HepG2 (cell line): ENCODE data around the gene MSS51. TPM values are rescaled to one million over a fixed set of nuclear protein-coding genes. Genes with fewer than 3 reads are reported as not detected.
A peak's percentile ranks its signal among the peaks of the same experiment; 100 is the strongest.

ENCODE experiments used
- ATAC-seq: fragments of 200-7000 bp; cut with Tn5 transposase; 3 replicates; pipeline ENCODE4 v1.9.1; 2020; ENCODE audit warnings: mild to moderate bottlenecking, moderate library complexity
- BruUV-seq: library from RNA; stranded (reverse); fragments of 400-500 nt; replicated peaks from 2 replicates; lab custom pipeline; 2021; lab: Mats Ljungman, UMichigan
- CTCF ChIA-PET: fragments of 300-600 bp; formaldehyde crosslinking; extraction: SDS; loops from one replicate; lab custom pipeline; 2021; ENCODE audit warnings: low total read pairs, inconsistent platforms, low intra/inter-chr PET ratio; lab: Yijun Ruan, JAX
- POLR2A ChIA-PET: fragments of 350-600 bp; sonication (Branson Sonifier 250); formaldehyde crosslinking; loops from one replicate; lab custom pipeline; 2020; ENCODE audit warnings: antibody characterized with exemption, inconsistent platforms; lab: Yijun Ruan, JAX
- DNase-seq: peaks from one replicate; pipeline ENCODE4 v3.0.0-alpha.2; 2015; ENCODE audit warnings: low spot score
- FAIRE-seq: peaks from 3 replicates; lab custom pipeline; 2011; peaks lifted over from hg19 to GRCh38; lab: Jason Lieb, UNC
- H2AFZ ChIP-seq: one replicate; pipeline ENCODE4 v1.6.1; 2011; ENCODE audit warnings: low read length, inconsistent platforms
- H3K27ac ChIP-seq: fragments of 300-600 bp; 3 replicates; pipeline ENCODE4 v1.8.0; 2011; ENCODE audit warnings: mixed run types, mild to moderate bottlenecking, mixed read lengths, low read length, inconsistent platforms; ENCODE audit not compliant: insufficient read depth; ENCODE audit errors: extremely low read length
- H3K27me3 ChIP-seq, 2 experiments: fragments of 200-600 bp in 1 of 2; 2 replicates in 1 of 2; 3 replicates in 1 of 2; pipeline versions ENCODE4 v1.6.0 to v1.8.0; 2011; ENCODE audit warnings: low read length in 2 of 2, mild to moderate bottlenecking in 2 of 2, moderate library complexity in 2 of 2, inconsistent platforms in 1 of 2; ENCODE audit not compliant: insufficient read depth in 2 of 2, control insufficient read depth in 1 of 2
- H3K36me3 ChIP-seq, 2 experiments: fragments of 200-600 bp in 1 of 2; replicated peaks in 1 of 2; 2 replicates in 1 of 2; 3 replicates in 1 of 2; pipeline versions ENCODE4 v1.5.1 to v1.8.0; 2011; ENCODE audit warnings: low read length in 2 of 2, inconsistent platforms in 1 of 2; ENCODE audit not compliant: insufficient read depth in 2 of 2, control insufficient read depth in 1 of 2
- H3K4me1 ChIP-seq: 2 replicates; pipeline ENCODE4 v1.5.1; 2012; ENCODE audit warnings: low read length, inconsistent platforms; ENCODE audit not compliant: insufficient read depth
- H3K4me2 ChIP-seq: 2 replicates; pipeline ENCODE4 v1.6.0; 2011; ENCODE audit warnings: low read depth, low read length, inconsistent platforms
- H3K4me3 ChIP-seq, 3 experiments: fragments of 200-600 bp in 1 of 3; sonication (generic), shearing (Covaris generic) in 1 of 3; replicated peaks in 1 of 3; 2 replicates each; pipeline ENCODE4 v1.5.1; 2011 to 2016; ENCODE audit warnings: low read length in 3 of 3, inconsistent platforms in 2 of 3, low read depth in 2 of 3, mild to moderate bottlenecking in 2 of 3, control low read depth in 1 of 3, mixed read lengths in 1 of 3; ENCODE audit not compliant: insufficient read depth in 1 of 3
- H3K79me2 ChIP-seq: one replicate; pipeline ENCODE4 v1.6.1; 2011; ENCODE audit warnings: low read length, inconsistent platforms; ENCODE audit not compliant: insufficient read depth
- H3K9ac ChIP-seq: 2 replicates; pipeline ENCODE4 v1.6.0; 2011; ENCODE audit warnings: mild to moderate bottlenecking, low read depth, low read length, inconsistent platforms; ENCODE audit not compliant: insufficient read depth
- H3K9me3 ChIP-seq: 2 replicates; pipeline ENCODE4 v1.5.1; 2012; ENCODE audit warnings: mild to moderate bottlenecking, low read length
- H4K20me1 ChIP-seq: 2 replicates; pipeline ENCODE4 v1.6.0; 2011; ENCODE audit warnings: inconsistent platforms, mild to moderate bottlenecking, low read length, moderate library complexity; ENCODE audit not compliant: insufficient read depth
- ARID3A ChIP-seq: IDR thresholded peaks from 2 replicates; pipeline ENCODE4 v1.6.1; 2012; ENCODE audit warnings: low read depth, low read length, improper control_type of control experiment
- CCDC6 ChIP-seq: sonication (generic); formaldehyde crosslinking; IDR thresholded peaks from 2 replicates; pipeline ENCODE4 v1.8.1; 2022; ENCODE audit warnings: mild to moderate bottlenecking, missing genetic modification reagents, moderate library complexity
- CREB1 ChIP-seq, 2 experiments: fragments of 450-650 bp in 1 of 2; IDR thresholded peaks; 2 replicates each; pipeline ENCODE4 v1.6.1; 2016 to 2017; ENCODE audit warnings: control low read depth in 1 of 2, mild to moderate bottlenecking in 1 of 2, missing compliant biosample characterization in 1 of 2, missing genetic modification characterization in 1 of 2
- CREM ChIP-seq, 2 experiments: sonication (generic) in 1 of 2; formaldehyde crosslinking in 1 of 2; IDR thresholded peaks; 2 replicates each; pipeline versions ENCODE4 v1.4.0 to v1.6.1; 2016 to 2020; ENCODE audit warnings: antibody characterized with exemption in 1 of 2, mild to moderate bottlenecking in 1 of 2, missing genetic modification reagents in 1 of 2
- EP300 ChIP-seq, 3 experiments: sonication (generic) in 1 of 3; formaldehyde crosslinking in 1 of 3; IDR thresholded peaks; 2 replicates each; pipeline versions ENCODE4 v1.5.1 to v1.6.1; 2011 to 2020; ENCODE audit warnings: low read depth in 2 of 3, low read length in 2 of 3, borderline replicate concordance in 1 of 3, improper control_type of control experiment in 1 of 3, mild to moderate bottlenecking in 1 of 3, missing genetic modification reagents in 1 of 3, moderate library complexity in 1 of 3
- FOXK2 ChIP-seq: fragments of 450-650 bp; IDR thresholded peaks from 2 replicates; pipeline ENCODE4 v1.6.1; 2016
- FOXP1 ChIP-seq, 2 experiments: fragments of 450-650 bp in 1 of 2; IDR thresholded peaks; 2 replicates each; pipeline ENCODE4 v1.6.1; 2017 to 2018; ENCODE audit warnings: antibody characterized with exemption in 1 of 2
- GFI1 ChIP-seq: sonication (generic); formaldehyde crosslinking; IDR thresholded peaks from 2 replicates; pipeline ENCODE4 v1.5.0; 2020; ENCODE audit warnings: missing genetic modification reagents, mild to moderate bottlenecking, borderline replicate concordance
- HOXD1 ChIP-seq: sonication (generic); formaldehyde crosslinking; IDR thresholded peaks from 2 replicates; pipeline ENCODE4 v1.5.0; 2020; ENCODE audit warnings: missing genetic modification reagents
- MAFF ChIP-seq: IDR thresholded peaks from 2 replicates; pipeline ENCODE4 v1.6.1; 2011; ENCODE audit warnings: low read depth, low read length, improper control_type of control experiment
- POLR2A ChIP-seq, 2 experiments: IDR thresholded peaks; 2 replicates each; pipeline ENCODE4 v1.6.1; 2011; ENCODE audit warnings: low read depth in 2 of 2, low read length in 2 of 2, mild to moderate bottlenecking in 1 of 2, moderate library complexity in 1 of 2; ENCODE audit not compliant: insufficient read depth in 1 of 2
- PRMT3 ChIP-seq: sonication (generic); formaldehyde crosslinking; IDR thresholded peaks from 2 replicates; pipeline ENCODE4 v1.8.1; 2022; ENCODE audit warnings: low read depth, mild to moderate bottlenecking, moderate library complexity, missing genetic modification reagents, borderline replicate concordance
- RFXAP ChIP-seq: sonication (generic); formaldehyde crosslinking; IDR thresholded peaks from 2 replicates; pipeline ENCODE4 v1.4.0; 2020; ENCODE audit warnings: missing genetic modification reagents, borderline replicate concordance
- ZNF160 ChIP-seq: sonication (generic); formaldehyde crosslinking; IDR thresholded peaks from 2 replicates; pipeline ENCODE4 v1.8.0; 2022; ENCODE audit warnings: mild to moderate bottlenecking, inconsistent platforms, missing genetic modification reagents
- ZNF639 ChIP-seq: conservative IDR thresholded peaks from 2 replicates; pipeline ENCODE4 v1.6.1; 2018; ENCODE audit warnings: missing genetic modification reagents
- ZNF660 ChIP-seq: sonication (generic); formaldehyde crosslinking; IDR thresholded peaks from 2 replicates; pipeline ENCODE4 v1.5.1; 2020; ENCODE audit warnings: mild to moderate bottlenecking, low read depth, missing genetic modification reagents, borderline replicate concordance
- ZNF672 ChIP-seq: sonication (generic); formaldehyde crosslinking; IDR thresholded peaks from 2 replicates; pipeline ENCODE4 v1.8.1; 2022; ENCODE audit warnings: missing genetic modification reagents
- ZNF780A ChIP-seq: sonication (generic); formaldehyde crosslinking; IDR thresholded peaks from 2 replicates; pipeline ENCODE4 v1.8.0; 2022; ENCODE audit warnings: mild to moderate bottlenecking, missing genetic modification reagents, moderate library complexity
- ZSCAN30 ChIP-seq: sonication (generic); formaldehyde crosslinking; IDR thresholded peaks from 2 replicates; pipeline ENCODE4 v1.5.0; 2020; ENCODE audit warnings: mild to moderate bottlenecking, missing genetic modification reagents
- WGBS: methylation state at CpG from one replicate; pipeline ENCODE4 v1.1.6; 2017; ENCODE audit warnings: low lambda C conversion rate; 5-methylcytosine and 5-hydroxymethylcytosine counted together
- in situ Hi-C: cut with HindIII; loops from 2 replicates; pipeline ENCODE4 v1.10.0; 2017; ENCODE audit warnings: low pct_unique_long_range_greater_than_20kb; ENCODE audit not compliant: extremely low pct_ligation_motif_present
- intact Hi-C: fragments of 100-400 bp; cut with micrococcal nuclease; formaldehyde crosslinking; loops from one replicate; pipeline ENCODE4 v1.10.0; 2022; ENCODE audit not compliant: unreplicated experiment
- polyA plus RNA-seq, 8 experiments: library from polyadenylated mRNA; depleted of rRNA in 3 of 8; stranded (reverse) in 7 of 8; unstranded in 1 of 8; fragments of >200 nt; fragmentation: Illumina TruSeq in 4 of 8; extraction: Trizol in 4 of 8; gene quantifications; 2 replicates each; pipeline versions ENCODE4 v1.2.1 to v1.2.3, GENCODE V29; 2011 to 2016; ENCODE audit warnings: low read depth in 4 of 8, missing spikeins in 1 of 8, mixed read lengths in 1 of 8; ENCODE audit not compliant: insufficient read depth in 1 of 8
- total RNA-seq, 5 experiments: library from RNA; depleted of rRNA; stranded (reverse); fragments of >200 nt; fragmentation: Illumina TruSeq; extraction: Trizol; gene quantifications; 2 replicates each; pipeline ENCODE4 v1.2.3, GENCODE V29; 2016; ENCODE audit warnings: low read depth in 1 of 5

The MSS51 gene
- total and polyA plus RNA-seq, 2 of the 13 experiments (the other 11 are each of a cell fraction or from before 2014, with no cell fraction given) = 0.91 to 2.4 TPM

GRCh38 chr10:73413528-73414229 is 19.7 kb downstream of the MSS51 start, which contains the start of gene ANXA7 (continued):
- 0 out of 2 replicates have a peak, but pooled peaks have one; percentile 48 for TF ChIP-seq ZNF672 (CRISPR knock-in tag)
- no peak for TF ChIP-seq ZNF660
- no peak for TF ChIP-seq ZNF780A (CRISPR knock-in tag)
- peak; percentile 65 for TF ChIP-seq CCDC6 (CRISPR knock-in tag)
- no peak for TF ChIP-seq ZSCAN30 (CRISPR knock-in tag)

- Histone ChIP-seq H3K36me3 (no peaks in the 10 kb centered on the region; a peak in 1 of 5 replicates), H4K20me1 (peaks cover 14% of the 10 kb centered on the region; the same call in 1 of the 2 replicates), H3K27ac (peak overlapping the region; percentile 99), H2AFZ (no peak overlapping the region), H3K9ac (peak overlapping the region; percentile 98), H3K4me3 (peak overlapping the region; percentile 64 to 100 (median 89)), H3K27me3 (no peaks in the 10 kb centered on the region; a peak in 1 of 5 replicates), H3K4me2 (peak overlapping the region; percentile 73), H3K79me2 (peaks cover 47% of the 10 kb centered on the region), H3K9me3 (no peaks in the 10 kb centered on the region), H3K4me1 (peaks cover 60% of the 10 kb centered on the region)
- ATAC-seq = peak; percentile 73
- POLR2A ChIA-PET = interaction anchor here (1.0 to 2.1 kb wide), 8 partner anchors 10 to 428 kb away, joined by 3 to 13 read pairs (median 6); partner anchors contain the start of genes CFAP70, DNAJC9, MRPS16 and PPP3CB
- intact Hi-C loops = loop anchor here (5.0 kb wide), 2 partner anchors 214 to 229 kb away; partner anchors contain the start of gene MYOZ1
- FAIRE-seq = peak; percentile 30
- WGBS = 0% methylated on average over 9 of the region's 9 CpGs
- in situ Hi-C loops = no loop called here
- CTCF ChIA-PET = no interaction called here
- DNase-seq = peak; percentile 81
- BruUV-seq = no TSS peak
- TF ChIP-seq GFI1 = peak; percentile 83; the same call in 1 of the 2 replicates
- peak in 1 of 2 experiments; percentile 5; a peak in 2 of 4 replicates for TF ChIP-seq EP300 (IDR thresholded peaks at IDR 0.05; ENCODE audit: low read depth in 2 of 2, low read length in 2 of 2)
- TF ChIP-seq EP300 (CRISPR knock-in tag; IDR thresholded peaks at IDR 0.05; ENCODE audit: borderline replicate concordance) = no peak
- 0 out of 2 replicates have a peak, but pooled peaks have one; percentile 23 for TF ChIP-seq ARID3A
- peak; percentile 56; the same call in 1 of the 2 replicates for TF ChIP-seq CREM (IDR thresholded peaks at IDR 0.05)
- TF ChIP-seq CREM (CRISPR knock-in tag; IDR thresholded peaks at IDR 0.05) = no peak
- peak in 1 of 2 experiments; percentile 79; a peak in 1 of 4 replicates for TF ChIP-seq POLR2A (IDR thresholded peaks at IDR 0.05; ENCODE audit: insufficient read depth in 1 of 2, low read depth in 2 of 2, low read length in 2 of 2)
- no peak for TF ChIP-seq MAFF
- no peak for TF ChIP-seq ZNF639
- TF ChIP-seq FOXP1 (IDR thresholded peaks at IDR 0.05) = no peak
- peak; percentile 13; the same call in 1 of the 2 replicates for TF ChIP-seq FOXP1 (CRISPR knock-in tag; IDR thresholded peaks at IDR 0.05)
- 0 out of 2 replicates have a peak, but pooled peaks have one; percentile 57 for TF ChIP-seq FOXK2
- TF ChIP-seq RFXAP (CRISPR knock-in tag) = 0 out of 2 replicates have a peak, but pooled peaks have one; percentile 12
- TF ChIP-seq ZNF160 (CRISPR knock-in tag) = no peak
- TF ChIP-seq PRMT3 (CRISPR knock-in tag) = no peak
- no peak for TF ChIP-seq HOXD1 (CRISPR knock-in tag)
- TF ChIP-seq CREB1 (IDR thresholded peaks at IDR 0.05) = peak; percentile 25; the same call in 1 of the 2 replicates
- no peak for TF ChIP-seq CREB1 (CRISPR knock-in tag; IDR thresholded peaks at IDR 0.05)
These were observed 20.2 kb downstream of the MSS51 start for GRCh38 chr10:73413108-73413527.
